IMR-90 (cell line): Measurements from ENCODE around the gene PGF. TPM values are rescaled to one million over a fixed set of nuclear protein-coding genes. Genes with fewer than 3 reads are reported as not detected.

Experiments used
- ATAC-seq: fragments of 200-7000 bp; cut with Tn5 transposase; 2 replicates; pipeline ENCODE4 v1.9.1; 2020; ENCODE audit warnings: low read depth, mild to moderate bottlenecking, moderate library complexity
- BruUV-seq: library from RNA; stranded (reverse); fragments of 400-500 nt; replicated peaks from 2 replicates; lab custom pipeline; 2021; lab: Mats Ljungman, UMichigan
- CTCF ChIA-PET: fragments of 300-600 bp; formaldehyde crosslinking; extraction: SDS; loops from one replicate; lab custom pipeline; 2021; ENCODE audit warnings: antibody characterized with exemption; lab: Yijun Ruan, JAX
- POLR2A ChIA-PET: fragments of 300-600 bp; sonication (Branson Sonifier 250); formaldehyde crosslinking; loops from one replicate; lab custom pipeline; 2022; ENCODE audit warnings: antibody characterized with exemption; ENCODE audit not compliant: unreplicated experiment; lab: Charles Lee
- DNase-seq: peaks from one replicate; pipeline ENCODE4 v3.0.0; 2013
- H2AFZ ChIP-seq: replicated peaks from 2 replicates; pipeline ENCODE3; 2013; ENCODE audit warnings: low read length, mild to moderate bottlenecking; ENCODE audit not compliant: poor library complexity
- H2AK5ac ChIP-seq: 2 replicates; pipeline ENCODE4 v1.6.1; 2013; ENCODE audit warnings: low read depth, low read length, inconsistent platforms
- H2AK9ac ChIP-seq: replicated peaks from 2 replicates; pipeline ENCODE3; 2013; ENCODE audit warnings: mild to moderate bottlenecking, low read depth, low read length, moderate library complexity; ENCODE audit not compliant: poor library complexity
- H2BK120ac ChIP-seq: 2 replicates; pipeline ENCODE4 v1.6.1; 2013; ENCODE audit warnings: low read depth, low read length, inconsistent platforms
- H2BK15ac ChIP-seq: 3 replicates; pipeline ENCODE4 v1.6.1; 2013; ENCODE audit warnings: low read depth, low read length, inconsistent platforms
- H2BK20ac ChIP-seq: 2 replicates; pipeline ENCODE4 v1.6.1; 2013; ENCODE audit warnings: low read depth, mild to moderate bottlenecking, inconsistent platforms, low read length, moderate library complexity
- H2BK5ac ChIP-seq: 2 replicates; pipeline ENCODE4 v1.6.1; 2013; ENCODE audit warnings: mild to moderate bottlenecking, low read depth, low read length, inconsistent platforms; ENCODE audit not compliant: poor library complexity, severe bottlenecking
- H3K14ac ChIP-seq: replicated peaks from 2 replicates; pipeline ENCODE4 v1.6.1; 2013; ENCODE audit warnings: low read depth, low read length, inconsistent platforms
- H3K18ac ChIP-seq: 2 replicates; pipeline ENCODE4 v1.6.1; 2013; ENCODE audit warnings: low read depth, low read length, control low read depth
- H3K23ac ChIP-seq: 2 replicates; pipeline ENCODE4 v1.6.1; 2013; ENCODE audit warnings: low read depth, low read length, inconsistent platforms
- H3K27ac ChIP-seq: 2 replicates; pipeline ENCODE4 v1.5.1; 2013; ENCODE audit warnings: mild to moderate bottlenecking, control low read depth, low read length; ENCODE audit not compliant: insufficient read depth
- H3K27me3 ChIP-seq: 2 replicates; pipeline ENCODE4 v1.6.1; 2013; ENCODE audit warnings: low read length; ENCODE audit not compliant: control insufficient read depth, insufficient read depth
- H3K36me3 ChIP-seq: 2 replicates; pipeline ENCODE4 v1.6.1; 2013; ENCODE audit warnings: low read length, mixed read lengths; ENCODE audit not compliant: control insufficient read depth, insufficient read depth
- H3K4ac ChIP-seq: 2 replicates; pipeline ENCODE4 v1.6.1; 2013; ENCODE audit warnings: low read depth, low read length, inconsistent platforms
- H3K4me1 ChIP-seq: 2 replicates; pipeline ENCODE4 v1.6.1; 2013; ENCODE audit warnings: low read length, mixed read lengths; ENCODE audit not compliant: control insufficient read depth, insufficient read depth
- H3K4me2 ChIP-seq: 2 replicates; pipeline ENCODE4 v1.6.1; 2013; ENCODE audit warnings: low read depth, mild to moderate bottlenecking, control low read depth, low read length, moderate library complexity
- H3K4me3 ChIP-seq: 2 replicates; pipeline ENCODE4 v1.5.1; 2013; ENCODE audit warnings: low read depth, mild to moderate bottlenecking, control low read depth, low read length, moderate library complexity; ENCODE audit not compliant: insufficient read depth
- H3K56ac ChIP-seq: 2 replicates; pipeline ENCODE4 v1.6.1; 2013; ENCODE audit warnings: low read length, inconsistent platforms; ENCODE audit not compliant: insufficient read depth; ENCODE audit errors: extremely low read depth
- H3K79me1 ChIP-seq, 2 experiments: 2 replicates each; pipeline ENCODE4 v1.6.1; 2013; ENCODE audit warnings: low read length in 2 of 2, inconsistent platforms in 1 of 2, low read depth in 1 of 2
- H3K9ac ChIP-seq: 2 replicates; pipeline ENCODE4 v1.6.1; 2013; ENCODE audit warnings: low read depth, low read length, control low read depth
- H3K9me1 ChIP-seq: 2 replicates; pipeline ENCODE4 v1.6.1; 2013; ENCODE audit warnings: low read length, inconsistent platforms; ENCODE audit not compliant: insufficient read depth
- H3K9me3 ChIP-seq: 2 replicates; pipeline ENCODE4 v1.6.1; 2013; ENCODE audit warnings: low read length; ENCODE audit not compliant: control insufficient read depth, insufficient read depth
- H4K20me1 ChIP-seq: 2 replicates; pipeline ENCODE4 v1.6.1; 2013; ENCODE audit warnings: low read length, inconsistent platforms; ENCODE audit not compliant: insufficient read depth
- H4K5ac ChIP-seq: 2 replicates; pipeline ENCODE4 v1.6.1; 2013; ENCODE audit warnings: mild to moderate bottlenecking, low read depth, low read length, control low read depth
- H4K8ac ChIP-seq, 2 experiments: 2 replicates each; pipeline ENCODE4 v1.6.1; 2013; ENCODE audit warnings: low read depth in 2 of 2, low read length in 2 of 2, control low read depth in 1 of 2, inconsistent platforms in 1 of 2
- H4K91ac ChIP-seq: 2 replicates; pipeline ENCODE4 v1.6.1; 2013; ENCODE audit warnings: low read depth, low read length, inconsistent platforms; ENCODE audit not compliant: insufficient read depth
- BHLHE40 ChIP-seq: fragments of 150-350 bp; IDR thresholded peaks from 2 replicates; pipeline ENCODE4 v1.6.1; 2016; ENCODE audit warnings: mild to moderate bottlenecking, low read depth, low read length
- CEBPB ChIP-seq: IDR thresholded peaks from 2 replicates; pipeline ENCODE4 v1.6.1; 2012; ENCODE audit warnings: low read depth, low read length, improper control_type of control experiment
- CHD1 ChIP-seq: IDR thresholded peaks from 2 replicates; pipeline ENCODE4 v1.6.1; 2012; ENCODE audit warnings: low read depth, low read length, improper control_type of control experiment
- CTCF ChIP-seq: conservative IDR thresholded peaks from 2 replicates; pipeline ENCODE4 v1.5.1; 2012; ENCODE audit warnings: mild to moderate bottlenecking, low read depth, low read length, improper control_type of control experiment
- ELK1 ChIP-seq: fragments of 150-350 bp; IDR thresholded peaks from 2 replicates; pipeline ENCODE4 v1.6.1; 2016; ENCODE audit warnings: low read depth, mild to moderate bottlenecking, low read length, moderate library complexity, borderline replicate concordance
- FOS ChIP-seq: fragments of 150-350 bp; IDR thresholded peaks from 2 replicates; pipeline ENCODE4 v1.6.1; 2016; ENCODE audit warnings: low read depth, low read length
- MAFK ChIP-seq: IDR thresholded peaks from 2 replicates; pipeline ENCODE4 v1.6.1; 2012; ENCODE audit warnings: low read depth, low read length, improper control_type of control experiment
- MAZ ChIP-seq: IDR thresholded peaks from 2 replicates; pipeline ENCODE4 v1.6.1; 2012; ENCODE audit warnings: low read depth, mild to moderate bottlenecking, low read length, improper control_type of control experiment, moderate library complexity, borderline replicate concordance
- MXI1 ChIP-seq: IDR thresholded peaks from 2 replicates; pipeline ENCODE4 v1.6.1; 2012; ENCODE audit warnings: low read depth, mild to moderate bottlenecking, low read length, moderate library complexity, borderline replicate concordance
- NFE2L2 ChIP-seq: fragments of 150-350 bp; IDR thresholded peaks from 2 replicates; pipeline ENCODE4 v1.6.1; 2016; ENCODE audit warnings: low read depth, mild to moderate bottlenecking, low read length
- POLR2A ChIP-seq: IDR thresholded peaks from 2 replicates; pipeline ENCODE4 v1.6.1; 2012; ENCODE audit warnings: mild to moderate bottlenecking, low read depth, low read length
- RAD21 ChIP-seq: IDR thresholded peaks from 2 replicates; pipeline ENCODE4 v1.6.1; 2012; ENCODE audit warnings: low read length, improper control_type of control experiment
- RCOR1 ChIP-seq: IDR thresholded peaks from 2 replicates; pipeline ENCODE4 v1.6.1; 2012; ENCODE audit warnings: mild to moderate bottlenecking, low read length, improper control_type of control experiment; ENCODE audit not compliant: insufficient replicate concordance
- RFX5 ChIP-seq: IDR thresholded peaks from 2 replicates; pipeline ENCODE4 v1.8.0; 2012; ENCODE audit warnings: low read depth, mild to moderate bottlenecking, low read length, moderate library complexity
- SMC3 ChIP-seq: fragments of 150-350 bp; IDR thresholded peaks from 2 replicates; pipeline ENCODE4 v1.6.1; 2016; ENCODE audit warnings: low read depth, mild to moderate bottlenecking, antibody characterized with exemption, low read length, moderate library complexity
- USF2 ChIP-seq: fragments of 150-350 bp; IDR thresholded peaks from 2 replicates; pipeline ENCODE4 v1.6.1; 2017; ENCODE audit warnings: mild to moderate bottlenecking, antibody characterized with exemption, low read length, low read depth
- WGBS, 2 experiments: methylation state at CpG; one replicate each; pipeline versions ENCODE4 v1.1.5 to v1.1.7; 2013; ENCODE audit warnings: missing lambda C conversion rate in 2 of 2; ENCODE audit not compliant: insufficient read length in 1 of 2; ENCODE audit errors: extremely low coverage in 2 of 2; 5-methylcytosine and 5-hydroxymethylcytosine counted together
- dilution Hi-C: fragments of 300-500 bp; cut with HindIII; formaldehyde crosslinking; loops from one replicate; pipeline ENCODE4 v1.14.3; 2018; ENCODE audit warnings: low sequenced_read_pairs; ENCODE audit not compliant: unreplicated experiment
- in situ Hi-C: fragments of 300-500 bp; cut with MboI; formaldehyde crosslinking; loops from 3 replicates; pipeline ENCODE4 v1.14.3; 2019; ENCODE audit warnings: low sequenced_read_pairs, inconsistent platforms, mixed read lengths
- intact Hi-C: fragments of 100-400 bp; cut with micrococcal nuclease; formaldehyde crosslinking; loops from 2 replicates; pipeline ENCODE4 v1.10.0; 2022
- polyA plus RNA-seq, 3 experiments: library from polyadenylated mRNA; depleted of rRNA; stranded (reverse); fragments of >200 nt; gene quantifications; 2 replicates each; pipeline ENCODE4 v1.2.3, GENCODE V29; 2012; ENCODE audit warnings: low replicate concordance in 1 of 3
- total RNA-seq: library from RNA; depleted of rRNA; stranded (reverse); fragments of >200 nt; gene quantifications from 2 replicates; pipeline ENCODE4 v1.2.3, GENCODE V29; 2012

PGF gene
- total and polyA plus RNA-seq, 2 of the 4 experiments (the other 2 are of a cell fraction), result 0.36 to 0.39 TPM

GRCh38 chr14:74942181-74942580 lies 13.2 kb downstream of the PGF start:
- H3K56ac ChIP-seq, result no peak overlapping the region; the same call in 1 of the 2 replicates
- DNase-seq (no peak), ATAC-seq (no peak)
- no peak overlapping the region; the same call in 1 of the 2 replicates for H3K27ac ChIP-seq
- no peaks in the 10 kb centered on the region for H3K27me3 ChIP-seq
- H4K91ac ChIP-seq, result peak overlapping the region; percentile 57; the same call in 1 of the 2 replicates
- no peak overlapping the region for H3K4me3 ChIP-seq
- no peak overlapping the region for H3K23ac ChIP-seq
- no peak overlapping the region for H3K14ac ChIP-seq
- H3K4me2 ChIP-seq, result no peak overlapping the region
- no peak overlapping the region for H2BK20ac ChIP-seq
- H4K5ac ChIP-seq, result peak overlapping the region; percentile 86
- H2BK15ac ChIP-seq, result no peak overlapping the region; the same call in 2 of the 3 replicates
- no peak overlapping the region; the same call in 1 of the 2 replicates for H3K9ac ChIP-seq
- H2BK5ac ChIP-seq, result peak overlapping the region; percentile 32
- H3K18ac ChIP-seq, result no peak overlapping the region
- no peaks in the 10 kb centered on the region for H3K79me1 ChIP-seq
- in situ Hi-C loops (no loop called here), dilution Hi-C loops (no loop called here), intact Hi-C loops (loop anchor here (5.0 to 10.0 kb wide), 2 partner anchors 125 to 353 kb away; partner anchors contain the start of gene ZC2HC1C)
- peak overlapping the region; percentile 92 for H2AFZ ChIP-seq
- WGBS, 2 experiments, result 86% methylated on average over 4 of the region's 12 CpGs; no CpG with 5 or more reads in 1 of the 2 experiments
- TF ChIP-seq SMC3, result no peak
- TF ChIP-seq RAD21, result no peak
- TF ChIP-seq CTCF, result no peak
- TF ChIP-seq RCOR1, result no peak
- no peak for TF ChIP-seq BHLHE40
- TF ChIP-seq MAZ, result no peak
- no peak for TF ChIP-seq MXI1
- TF ChIP-seq USF2, result no peak
- TF ChIP-seq NFE2L2, result no peak
- no peak for TF ChIP-seq POLR2A
- TF ChIP-seq FOS, result no peak
- no peak for TF ChIP-seq ELK1
- no peak for TF ChIP-seq CHD1
- no peak for TF ChIP-seq CEBPB
- no peak for TF ChIP-seq RFX5
- no peak for TF ChIP-seq MAFK
- no peaks in the 10 kb centered on the region for H4K20me1 ChIP-seq
- ChIA-PET CTCF (interaction anchor here (1.5 kb wide), 1 partner anchor 146 kb away, joined by 7 read pairs; no protein-coding TSS in a partner anchor), POLR2A (no interaction called here)
- H3K36me3 ChIP-seq, result no peaks in the 10 kb centered on the region
- H3K4ac ChIP-seq, result peak overlapping the region; percentile 64; the same call in 1 of the 2 replicates
- no TSS peak for BruUV-seq
- H2AK9ac ChIP-seq, result peak overlapping the region; percentile 17
- H3K9me1 ChIP-seq, result peaks cover 18% of the 10 kb centered on the region
- peaks cover 21% of the 10 kb centered on the region for H3K4me1 ChIP-seq
- H2BK120ac ChIP-seq, result peak overlapping the region; percentile 24; the same call in 1 of the 2 replicates
- peak overlapping the region; percentile 53 for H2AK5ac ChIP-seq
- peak overlapping the region; percentile 59 to 77; a peak in 2 of 4 replicates for H4K8ac ChIP-seq
- no peaks in the 10 kb centered on the region for H3K9me3 ChIP-seq
